Measurements from ENCODE around the gene CORO6. TPM values are rescaled to one million over a fixed set of nuclear protein-coding genes. Genes with fewer than 3 reads are reported as not detected.

CORO6 gene
- total and polyA plus RNA-seq, 4 experiments from 2014 or later = 1.6 to 2.2 TPM; not detected in 2

GRCh38 chr17:29581583-29582253 is 41.0 kb downstream of the CORO6 start:
- Mint-ChIP-seq H3K36me3 (peaks cover 12 to 30% of the 10 kb centered on the region in 2 donors), H3K9me3 (no peaks in the 10 kb centered on the region), H3K4me1 (peaks cover 17 to 46% (median 29%) of the 10 kb centered on the region in 4 donors), H3K4me3 (no peak overlapping the region), H3K27ac (peak overlapping the region in 1 of 7 donors; percentile 13), H3K27me3 (no peaks in the 10 kb centered on the region)
- ChIA-PET POLR2A (ENCODE audit: partially characterized antibody) (interaction anchor here (0.5 to 12.9 kb wide), 5 partner anchors 10 to 196 kb away, joined by 3 to 127 read pairs (median 21); partner anchors contain the start of genes ABHD15, ANKRD13B and TP53I13), CTCF (ENCODE audit: partially characterized antibody) (interaction anchor here (0.8 to 28.5 kb wide), 11 partner anchors 11 to 437 kb away, joined by 3 to 523 read pairs (median 5); partner anchors contain the start of genes ANKRD13B, CORO6 and TP53I13)
- Histone ChIP-seq H3K27me3 (ENCODE audit: insufficient read depth, low read length) (no peaks in the 10 kb centered on the region), H3K4me1 (ENCODE audit: insufficient read depth, low read length) (peaks cover 34% of the 10 kb centered on the region), H3K9me3 (ENCODE audit: control insufficient read depth in 1 of 2, low read length in 2 of 2) (no peaks in the 10 kb centered on the region), H3K4me3 (ENCODE audit: low read length in 2 of 2) (no peak overlapping the region), H3K27ac (ENCODE audit: low read depth, low read length) (no peak overlapping the region), H3K36me3 (ENCODE audit: insufficient read depth, low read length) (peaks cover 20% of the 10 kb centered on the region)
- intact Hi-C loops (cut with micrococcal nuclease) = loop anchor here (2.0 kb wide), 2 partner anchors 349 to 419 kb away; partner anchors contain the start of gene SSH2
- no peak for DNase-seq

- peaks cover 12 to 42% of the 10 kb centered on the region in 2 donors for H3K36me3 Mint-ChIP-seq
- no peaks in the 10 kb centered on the region for H3K27me3 Mint-ChIP-seq
- DNase-seq = peak; percentile 85 to 91 (median 87)
- ChIA-PET CTCF (ENCODE audit: partially characterized antibody) (interaction anchor here (0.8 to 28.5 kb wide), 17 partner anchors 9 to 441 kb away, joined by 3 to 523 read pairs (median 5); partner anchors contain the start of genes ANKRD13B, CORO6 and TP53I13), POLR2A (ENCODE audit: partially characterized antibody) (interaction anchor here (0.8 to 12.9 kb wide), 6 partner anchors 9 to 41 kb away, joined by 3 to 127 read pairs (median 21); partner anchors contain the start of genes ABHD15, ANKRD13B and TP53I13)
- Histone ChIP-seq H3K36me3 (ENCODE audit: insufficient read depth, low read length) (peaks cover 35% of the 10 kb centered on the region), H3K9me3 (ENCODE audit: control insufficient read depth in 1 of 2, low read length in 2 of 2) (no peaks in the 10 kb centered on the region), H3K27ac (ENCODE audit: low read depth, low read length) (no peak overlapping the region), H3K27me3 (ENCODE audit: insufficient read depth, low read length) (no peaks in the 10 kb centered on the region), H3K4me3 (ENCODE audit: low read length in 2 of 2) (no peak overlapping the region), H3K4me1 (ENCODE audit: insufficient read depth, low read length) (peaks cover 18% of the 10 kb centered on the region)
- H3K27ac Mint-ChIP-seq = peak overlapping the region; percentile 55 to 90 (median 83)
- peaks cover 8 to 31% (median 18%) of the 10 kb centered on the region in 4 donors for H3K4me1 Mint-ChIP-seq
- no peaks in the 10 kb centered on the region for H3K9me3 Mint-ChIP-seq
- peak overlapping the region in 2 of 8 donors; percentile 8 to 65 for H3K4me3 Mint-ChIP-seq
- intact Hi-C loops (cut with micrococcal nuclease) = loop anchor here (1.0 to 10.0 kb wide), 7 partner anchors 11 to 421 kb away; partner anchors contain the start of genes SSH2 and TP53I13
Observed at GRCh38 chr17:29579866-29580771, 42.6 kb downstream of the CORO6 start.

- POLR2A ChIA-PET (ENCODE audit: partially characterized antibody) = interaction anchor here (1.1 to 12.9 kb wide), 5 partner anchors 9 to 37 kb away, joined by 3 to 127 read pairs (median 32); partner anchors contain the start of genes ABHD15, ANKRD13B and TP53I13
Observed at GRCh38 chr17:29578626-29579485, 43.9 kb downstream of the CORO6 start.

GRCh38 chr17:29577385-29578211 is 45.1 kb downstream of the CORO6 start:
- Mint-ChIP-seq H3K4me3 (no peak overlapping the region), H3K36me3 (peaks cover 12 to 54% of the 10 kb centered on the region in 2 donors), H3K27ac (no peak overlapping the region), H3K4me1 (peaks cover 3 to 13% (median 8%) of the 10 kb centered on the region in 4 donors), H3K27me3 (no peaks in the 10 kb centered on the region), H3K9me3 (no peaks in the 10 kb centered on the region)
- no peak overlapping the region for H3K27ac ChIP-seq (ENCODE audit: low read depth, low read length)
- no peak for DNase-seq
- no peaks in the 10 kb centered on the region for H3K9me3 ChIP-seq (ENCODE audit: control insufficient read depth in 1 of 2, low read length in 2 of 2)
- intact Hi-C loops (cut with micrococcal nuclease) = loop anchor here (10.0 kb wide), 1 partner anchor 203 kb away; no protein-coding TSS in a partner anchor
- ChIA-PET POLR2A (ENCODE audit: partially characterized antibody) (interaction anchor here (1.0 to 12.9 kb wide), 4 partner anchors 11 to 39 kb away, joined by 3 to 127 read pairs (median 26); partner anchors contain the start of genes ABHD15, ANKRD13B and TP53I13), CTCF (ENCODE audit: partially characterized antibody) (interaction anchor here (0.9 to 28.5 kb wide), 5 partner anchors 8 to 202 kb away, joined by 3 to 523 read pairs (median 34); partner anchors contain the start of genes ANKRD13B, CORO6 and TP53I13)
- no peaks in the 10 kb centered on the region for H3K27me3 ChIP-seq (ENCODE audit: insufficient read depth, low read length)
- peaks cover 5% of the 10 kb centered on the region for H3K4me1 ChIP-seq (ENCODE audit: insufficient read depth, low read length)
- no peak overlapping the region for H3K4me3 ChIP-seq (ENCODE audit: low read length in 2 of 2)
- H3K36me3 ChIP-seq (ENCODE audit: insufficient read depth, low read length) = peaks cover 43% of the 10 kb centered on the region

More at GRCh38 chr17:29578626-29579485, 43.9 kb downstream of the CORO6 start:
- H3K9me3 ChIP-seq (ENCODE audit: control insufficient read depth in 1 of 2, low read length in 2 of 2) = no peaks in the 10 kb centered on the region
- H3K27ac Mint-ChIP-seq = peak overlapping the region in 2 of 7 donors; percentile 52 to 73
- peaks cover 3 to 18% (median 9%) of the 10 kb centered on the region in 4 donors for H3K4me1 Mint-ChIP-seq
- H3K4me3 Mint-ChIP-seq = no peak overlapping the region
- peaks cover 43% of the 10 kb centered on the region for H3K36me3 ChIP-seq (ENCODE audit: insufficient read depth, low read length)
- H3K27me3 Mint-ChIP-seq = no peaks in the 10 kb centered on the region
- H3K27me3 ChIP-seq (ENCODE audit: insufficient read depth, low read length) = no peaks in the 10 kb centered on the region
- H3K9me3 Mint-ChIP-seq = no peaks in the 10 kb centered on the region
- H3K36me3 Mint-ChIP-seq = peaks cover 12 to 55% of the 10 kb centered on the region in 2 donors
- intact Hi-C loops (cut with micrococcal nuclease) = loop anchor here (10.0 kb wide), 1 partner anchor 204 kb away; no protein-coding TSS in a partner anchor
- H3K4me3 ChIP-seq (ENCODE audit: low read length in 2 of 2) = no peak overlapping the region
- CTCF ChIA-PET (ENCODE audit: partially characterized antibody) = interaction anchor here (0.7 to 28.5 kb wide), 13 partner anchors 9 to 752 kb away, joined by 3 to 523 read pairs (median 7); partner anchors contain the start of genes ANKRD13B, CORO6 and TP53I13
- peaks cover 5% of the 10 kb centered on the region for H3K4me1 ChIP-seq (ENCODE audit: insufficient read depth, low read length)
- DNase-seq = no peak
- no peak overlapping the region for H3K27ac ChIP-seq (ENCODE audit: low read depth, low read length)

GRCh38 chr17:29577001-29577370 is 45.7 kb downstream of the CORO6 start:
- CTCF ChIA-PET (ENCODE audit: partially characterized antibody) = interaction anchor here (1.0 to 28.5 kb wide), 3 partner anchors 9 to 40 kb away, joined by 3 to 523 read pairs (median 105); partner anchors contain the start of genes ANKRD13B and CORO6
- no peak overlapping the region for H3K4me3 Mint-ChIP-seq
- H3K4me3 ChIP-seq (ENCODE audit: low read length in 2 of 2) = no peak overlapping the region
- H3K27ac ChIP-seq (ENCODE audit: low read depth, low read length) = no peak overlapping the region
- H3K4me1 Mint-ChIP-seq = peaks cover 3 to 13% (median 7%) of the 10 kb centered on the region in 4 donors
- H3K27me3 Mint-ChIP-seq = no peaks in the 10 kb centered on the region
- peaks cover 12 to 48% of the 10 kb centered on the region in 2 donors for H3K36me3 Mint-ChIP-seq
- DNase-seq = no peak
- H3K27ac Mint-ChIP-seq = no peak overlapping the region
- H3K9me3 Mint-ChIP-seq = no peaks in the 10 kb centered on the region
- no peaks in the 10 kb centered on the region for H3K27me3 ChIP-seq (ENCODE audit: insufficient read depth, low read length)
- H3K36me3 ChIP-seq (ENCODE audit: insufficient read depth, low read length) = peaks cover 41% of the 10 kb centered on the region
- H3K4me1 ChIP-seq (ENCODE audit: insufficient read depth, low read length) = peaks cover 5% of the 10 kb centered on the region
- intact Hi-C loops (cut with micrococcal nuclease) = loop anchor here (10.0 kb wide), 1 partner anchor 202 kb away; no protein-coding TSS in a partner anchor
- no peaks in the 10 kb centered on the region for H3K9me3 ChIP-seq (ENCODE audit: control insufficient read depth in 1 of 2, low read length in 2 of 2)
- POLR2A ChIA-PET (ENCODE audit: partially characterized antibody) = interaction anchor here (1.0 to 12.9 kb wide), 5 partner anchors 10 to 39 kb away, joined by 3 to 127 read pairs (median 21); partner anchors contain the start of genes ABHD15, ANKRD13B and TP53I13

Data from CD4-positive, alpha-beta memory T cell (primary cell).